ENCODE measurements around the gene CABLES1.

DNA sequence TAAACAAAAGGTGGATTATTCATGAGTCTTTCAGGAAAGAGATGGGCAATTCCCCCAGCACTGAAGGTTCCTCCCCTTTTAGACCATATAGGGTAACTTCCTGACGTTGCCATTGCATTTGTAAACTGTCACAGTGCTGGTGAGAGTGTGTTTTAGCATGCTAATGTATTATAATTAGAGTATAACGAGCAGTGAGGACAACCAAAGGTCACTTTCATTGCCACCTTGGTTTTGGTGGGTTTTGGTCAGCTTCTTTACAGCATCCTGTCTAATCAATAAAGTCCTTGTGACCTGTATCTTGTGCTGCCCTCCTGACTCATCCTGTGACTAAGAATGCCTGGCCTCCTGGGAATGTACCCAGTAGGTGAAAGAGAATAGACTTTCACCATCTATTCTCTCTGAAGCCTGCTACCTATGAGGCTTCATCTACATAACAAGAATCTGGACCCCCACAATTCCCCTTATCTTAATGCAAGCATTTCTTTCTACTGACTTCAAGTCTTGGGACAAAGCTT is 148.7 kb downstream of the CABLES1 start:
- TF ChIP-seq, protein P1, sequence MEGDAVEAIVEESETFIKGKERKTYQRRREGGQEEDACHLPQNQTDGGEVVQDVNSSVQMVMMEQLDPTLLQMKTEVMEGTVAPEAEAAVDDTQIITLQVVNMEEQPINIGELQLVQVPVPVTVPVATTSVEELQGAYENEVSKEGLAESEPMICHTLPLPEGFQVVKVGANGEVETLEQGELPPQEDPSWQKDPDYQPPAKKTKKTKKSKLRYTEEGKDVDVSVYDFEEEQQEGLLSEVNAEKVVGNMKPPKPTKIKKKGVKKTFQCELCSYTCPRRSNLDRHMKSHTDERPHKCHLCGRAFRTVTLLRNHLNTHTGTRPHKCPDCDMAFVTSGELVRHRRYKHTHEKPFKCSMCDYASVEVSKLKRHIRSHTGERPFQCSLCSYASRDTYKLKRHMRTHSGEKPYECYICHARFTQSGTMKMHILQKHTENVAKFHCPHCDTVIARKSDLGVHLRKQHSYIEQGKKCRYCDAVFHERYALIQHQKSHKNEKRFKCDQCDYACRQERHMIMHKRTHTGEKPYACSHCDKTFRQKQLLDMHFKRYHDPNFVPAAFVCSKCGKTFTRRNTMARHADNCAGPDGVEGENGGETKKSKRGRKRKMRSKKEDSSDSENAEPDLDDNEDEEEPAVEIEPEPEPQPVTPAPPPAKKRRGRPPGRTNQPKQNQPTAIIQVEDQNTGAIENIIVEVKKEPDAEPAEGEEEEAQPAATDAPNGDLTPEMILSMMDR (IDR thresholded peaks at IDR 0.05; ENCODE audit: borderline replicate concordance, extremely low read depth, low read length, poor library complexity, severe bottlenecking) = no peak
- TF ChIP-seq EZH2 (IDR thresholded peaks at IDR 0.05; ENCODE audit: borderline replicate concordance, low read depth, low read length, severe bottlenecking) = no peak
